IMR-90 (cell line): ENCODE results near the gene SLC35F3. TPM values are rescaled to one million over a fixed set of nuclear protein-coding genes. Genes with fewer than 3 reads are reported as not detected.

Source experiments
- ATAC-seq: fragments of 200-7000 bp; cut with Tn5 transposase; 2 replicates; pipeline ENCODE4 v1.9.1; 2020; ENCODE audit warnings: low read depth, mild to moderate bottlenecking, moderate library complexity
- BruUV-seq: library from RNA; stranded (reverse); fragments of 400-500 nt; replicated peaks from 2 replicates; lab custom pipeline; 2021; lab: Mats Ljungman, UMichigan
- CTCF ChIA-PET: fragments of 300-600 bp; formaldehyde crosslinking; extraction: SDS; loops from one replicate; lab custom pipeline; 2021; ENCODE audit warnings: antibody characterized with exemption; lab: Yijun Ruan, JAX
- POLR2A ChIA-PET: fragments of 300-600 bp; sonication (Branson Sonifier 250); formaldehyde crosslinking; loops from one replicate; lab custom pipeline; 2022; ENCODE audit warnings: antibody characterized with exemption; ENCODE audit not compliant: unreplicated experiment; lab: Charles Lee
- DNase-seq: peaks from one replicate; pipeline ENCODE4 v3.0.0; 2013
- H2AFZ ChIP-seq: replicated peaks from 2 replicates; pipeline ENCODE3; 2013; ENCODE audit warnings: low read length, mild to moderate bottlenecking; ENCODE audit not compliant: poor library complexity
- H2AK5ac ChIP-seq: 2 replicates; pipeline ENCODE4 v1.6.1; 2013; ENCODE audit warnings: low read depth, low read length, inconsistent platforms
- H2AK9ac ChIP-seq: replicated peaks from 2 replicates; pipeline ENCODE3; 2013; ENCODE audit warnings: mild to moderate bottlenecking, low read depth, low read length, moderate library complexity; ENCODE audit not compliant: poor library complexity
- H2BK120ac ChIP-seq: 2 replicates; pipeline ENCODE4 v1.6.1; 2013; ENCODE audit warnings: low read depth, low read length, inconsistent platforms
- H2BK15ac ChIP-seq: 3 replicates; pipeline ENCODE4 v1.6.1; 2013; ENCODE audit warnings: low read depth, low read length, inconsistent platforms
- H2BK20ac ChIP-seq: 2 replicates; pipeline ENCODE4 v1.6.1; 2013; ENCODE audit warnings: low read depth, mild to moderate bottlenecking, inconsistent platforms, low read length, moderate library complexity
- H2BK5ac ChIP-seq: 2 replicates; pipeline ENCODE4 v1.6.1; 2013; ENCODE audit warnings: mild to moderate bottlenecking, low read depth, low read length, inconsistent platforms; ENCODE audit not compliant: poor library complexity, severe bottlenecking
- H3K14ac ChIP-seq: replicated peaks from 2 replicates; pipeline ENCODE4 v1.6.1; 2013; ENCODE audit warnings: low read depth, low read length, inconsistent platforms
- H3K18ac ChIP-seq: 2 replicates; pipeline ENCODE4 v1.6.1; 2013; ENCODE audit warnings: low read depth, low read length, control low read depth
- H3K23ac ChIP-seq: 2 replicates; pipeline ENCODE4 v1.6.1; 2013; ENCODE audit warnings: low read depth, low read length, inconsistent platforms
- H3K27ac ChIP-seq: 2 replicates; pipeline ENCODE4 v1.5.1; 2013; ENCODE audit warnings: mild to moderate bottlenecking, control low read depth, low read length; ENCODE audit not compliant: insufficient read depth
- H3K27me3 ChIP-seq: 2 replicates; pipeline ENCODE4 v1.6.1; 2013; ENCODE audit warnings: low read length; ENCODE audit not compliant: control insufficient read depth, insufficient read depth
- H3K36me3 ChIP-seq: 2 replicates; pipeline ENCODE4 v1.6.1; 2013; ENCODE audit warnings: low read length, mixed read lengths; ENCODE audit not compliant: control insufficient read depth, insufficient read depth
- H3K4ac ChIP-seq: 2 replicates; pipeline ENCODE4 v1.6.1; 2013; ENCODE audit warnings: low read depth, low read length, inconsistent platforms
- H3K4me1 ChIP-seq: 2 replicates; pipeline ENCODE4 v1.6.1; 2013; ENCODE audit warnings: low read length, mixed read lengths; ENCODE audit not compliant: control insufficient read depth, insufficient read depth
- H3K4me2 ChIP-seq: 2 replicates; pipeline ENCODE4 v1.6.1; 2013; ENCODE audit warnings: low read depth, mild to moderate bottlenecking, control low read depth, low read length, moderate library complexity
- H3K4me3 ChIP-seq: 2 replicates; pipeline ENCODE4 v1.5.1; 2013; ENCODE audit warnings: low read depth, mild to moderate bottlenecking, control low read depth, low read length, moderate library complexity; ENCODE audit not compliant: insufficient read depth
- H3K56ac ChIP-seq: 2 replicates; pipeline ENCODE4 v1.6.1; 2013; ENCODE audit warnings: low read length, inconsistent platforms; ENCODE audit not compliant: insufficient read depth; ENCODE audit errors: extremely low read depth
- H3K79me1 ChIP-seq, 2 experiments: 2 replicates each; pipeline ENCODE4 v1.6.1; 2013; ENCODE audit warnings: low read length in 2 of 2, inconsistent platforms in 1 of 2, low read depth in 1 of 2
- H3K9ac ChIP-seq: 2 replicates; pipeline ENCODE4 v1.6.1; 2013; ENCODE audit warnings: low read depth, low read length, control low read depth
- H3K9me1 ChIP-seq: 2 replicates; pipeline ENCODE4 v1.6.1; 2013; ENCODE audit warnings: low read length, inconsistent platforms; ENCODE audit not compliant: insufficient read depth
- H3K9me3 ChIP-seq: 2 replicates; pipeline ENCODE4 v1.6.1; 2013; ENCODE audit warnings: low read length; ENCODE audit not compliant: control insufficient read depth, insufficient read depth
- H4K20me1 ChIP-seq: 2 replicates; pipeline ENCODE4 v1.6.1; 2013; ENCODE audit warnings: low read length, inconsistent platforms; ENCODE audit not compliant: insufficient read depth
- H4K5ac ChIP-seq: 2 replicates; pipeline ENCODE4 v1.6.1; 2013; ENCODE audit warnings: mild to moderate bottlenecking, low read depth, low read length, control low read depth
- H4K8ac ChIP-seq, 2 experiments: 2 replicates each; pipeline ENCODE4 v1.6.1; 2013; ENCODE audit warnings: low read depth in 2 of 2, low read length in 2 of 2, control low read depth in 1 of 2, inconsistent platforms in 1 of 2
- H4K91ac ChIP-seq: 2 replicates; pipeline ENCODE4 v1.6.1; 2013; ENCODE audit warnings: low read depth, low read length, inconsistent platforms; ENCODE audit not compliant: insufficient read depth
- BHLHE40 ChIP-seq: fragments of 150-350 bp; IDR thresholded peaks from 2 replicates; pipeline ENCODE4 v1.6.1; 2016; ENCODE audit warnings: mild to moderate bottlenecking, low read depth, low read length
- CEBPB ChIP-seq: IDR thresholded peaks from 2 replicates; pipeline ENCODE4 v1.6.1; 2012; ENCODE audit warnings: low read depth, low read length, improper control_type of control experiment
- CTCF ChIP-seq: conservative IDR thresholded peaks from 2 replicates; pipeline ENCODE4 v1.5.1; 2012; ENCODE audit warnings: mild to moderate bottlenecking, low read depth, low read length, improper control_type of control experiment
- ELK1 ChIP-seq: fragments of 150-350 bp; IDR thresholded peaks from 2 replicates; pipeline ENCODE4 v1.6.1; 2016; ENCODE audit warnings: low read depth, mild to moderate bottlenecking, low read length, moderate library complexity, borderline replicate concordance
- FOS ChIP-seq: fragments of 150-350 bp; IDR thresholded peaks from 2 replicates; pipeline ENCODE4 v1.6.1; 2016; ENCODE audit warnings: low read depth, low read length
- MAZ ChIP-seq: IDR thresholded peaks from 2 replicates; pipeline ENCODE4 v1.6.1; 2012; ENCODE audit warnings: low read depth, mild to moderate bottlenecking, low read length, improper control_type of control experiment, moderate library complexity, borderline replicate concordance
- MXI1 ChIP-seq: IDR thresholded peaks from 2 replicates; pipeline ENCODE4 v1.6.1; 2012; ENCODE audit warnings: low read depth, mild to moderate bottlenecking, low read length, moderate library complexity, borderline replicate concordance
- POLR2A ChIP-seq: IDR thresholded peaks from 2 replicates; pipeline ENCODE4 v1.6.1; 2012; ENCODE audit warnings: mild to moderate bottlenecking, low read depth, low read length
- RAD21 ChIP-seq: IDR thresholded peaks from 2 replicates; pipeline ENCODE4 v1.6.1; 2012; ENCODE audit warnings: low read length, improper control_type of control experiment
- RCOR1 ChIP-seq: IDR thresholded peaks from 2 replicates; pipeline ENCODE4 v1.6.1; 2012; ENCODE audit warnings: mild to moderate bottlenecking, low read length, improper control_type of control experiment; ENCODE audit not compliant: insufficient replicate concordance
- RFX5 ChIP-seq: IDR thresholded peaks from 2 replicates; pipeline ENCODE4 v1.8.0; 2012; ENCODE audit warnings: low read depth, mild to moderate bottlenecking, low read length, moderate library complexity
- SMC3 ChIP-seq: fragments of 150-350 bp; IDR thresholded peaks from 2 replicates; pipeline ENCODE4 v1.6.1; 2016; ENCODE audit warnings: low read depth, mild to moderate bottlenecking, antibody characterized with exemption, low read length, moderate library complexity
- USF2 ChIP-seq: fragments of 150-350 bp; IDR thresholded peaks from 2 replicates; pipeline ENCODE4 v1.6.1; 2017; ENCODE audit warnings: mild to moderate bottlenecking, antibody characterized with exemption, low read length, low read depth
- WGBS, 2 experiments: methylation state at CpG; one replicate each; pipeline versions ENCODE4 v1.1.5 to v1.1.7; 2013; ENCODE audit warnings: missing lambda C conversion rate in 2 of 2; ENCODE audit not compliant: insufficient read length in 1 of 2; ENCODE audit errors: extremely low coverage in 2 of 2; 5-methylcytosine and 5-hydroxymethylcytosine counted together
- dilution Hi-C: fragments of 300-500 bp; cut with HindIII; formaldehyde crosslinking; loops from one replicate; pipeline ENCODE4 v1.14.3; 2018; ENCODE audit warnings: low sequenced_read_pairs; ENCODE audit not compliant: unreplicated experiment
- in situ Hi-C: fragments of 300-500 bp; cut with MboI; formaldehyde crosslinking; loops from 3 replicates; pipeline ENCODE4 v1.14.3; 2019; ENCODE audit warnings: low sequenced_read_pairs, inconsistent platforms, mixed read lengths
- intact Hi-C: fragments of 100-400 bp; cut with micrococcal nuclease; formaldehyde crosslinking; loops from 2 replicates; pipeline ENCODE4 v1.10.0; 2022
- polyA plus RNA-seq, 3 experiments: library from polyadenylated mRNA; depleted of rRNA; stranded (reverse); fragments of >200 nt; gene quantifications; 2 replicates each; pipeline ENCODE4 v1.2.3, GENCODE V29; 2012; ENCODE audit warnings: low replicate concordance in 1 of 3
- total RNA-seq: library from RNA; depleted of rRNA; stranded (reverse); fragments of >200 nt; gene quantifications from 2 replicates; pipeline ENCODE4 v1.2.3, GENCODE V29; 2012

SLC35F3 gene
- total and polyA plus RNA-seq, 2 of the 4 experiments (the other 2 are of a cell fraction) = under 0.01 to 0.17 TPM

GRCh38 chr1:234040446-234041317, 136.2 kb downstream of the SLC35F3 start (continued):
- no peak for TF ChIP-seq CTCF

- H3K27me3 ChIP-seq = no peaks in the 10 kb centered on the region
- H2BK15ac ChIP-seq = no peak overlapping the region
- no peak overlapping the region for H2BK120ac ChIP-seq
- H3K23ac ChIP-seq = no peak overlapping the region
- H4K8ac ChIP-seq = no peak overlapping the region
- H3K9me3 ChIP-seq = peaks cover 8% of the 10 kb centered on the region
- no peak overlapping the region for H3K27ac ChIP-seq
- no peak overlapping the region for H3K4me3 ChIP-seq
- H4K20me1 ChIP-seq = no peaks in the 10 kb centered on the region
- no peaks in the 10 kb centered on the region for H3K4me1 ChIP-seq
- in situ Hi-C loops = no loop called here
- no peak overlapping the region for H2BK5ac ChIP-seq
- intact Hi-C loops = no loop called here
- H4K5ac ChIP-seq = no peak overlapping the region
- no peak overlapping the region for H4K91ac ChIP-seq
- H3K18ac ChIP-seq = no peak overlapping the region
- BruUV-seq = no TSS peak
- ATAC-seq (no peak), DNase-seq (no peak)
- H3K14ac ChIP-seq = no peak overlapping the region
- no peak overlapping the region for H2AK9ac ChIP-seq
- H3K79me1 ChIP-seq = no peaks in the 10 kb centered on the region
- no CpG with 5 or more reads among the region's 1 CpG for WGBS, 2 experiments
- H3K36me3 ChIP-seq = no peaks in the 10 kb centered on the region
- H3K9me1 ChIP-seq = no peaks in the 10 kb centered on the region
- H3K4me2 ChIP-seq = no peak overlapping the region
- no peak overlapping the region for H2AFZ ChIP-seq
- POLR2A ChIA-PET = no interaction called here
- H2AK5ac ChIP-seq = no peak overlapping the region
- CTCF ChIA-PET = no interaction called here
- H3K56ac ChIP-seq = no peak overlapping the region
- no peak overlapping the region for H3K4ac ChIP-seq
- no peak overlapping the region for H2BK20ac ChIP-seq
- H3K9ac ChIP-seq = no peak overlapping the region
- dilution Hi-C loops = no loop called here
- TF ChIP-seq RFX5 = no peak
- no peak for TF ChIP-seq BHLHE40
- TF ChIP-seq ELK1 = no peak
- no peak for TF ChIP-seq POLR2A
- TF ChIP-seq MXI1 = no peak
- no peak for TF ChIP-seq CEBPB
- TF ChIP-seq FOS = no peak
- TF ChIP-seq SMC3 = no peak
- TF ChIP-seq USF2 = no peak
- no peak for TF ChIP-seq MAZ
- TF ChIP-seq RAD21 = no peak
- no peak for TF ChIP-seq RCOR1
These were observed 139.6 kb downstream of the SLC35F3 start for GRCh38 chr1:234044079-234044478.
